CD4-positive, alpha-beta T cell treated with Interleukin-12 subunit alpha and Interleukin-12 subunit beta, for 1 hour (primary cell): ENCODE data around the gene S100A8.
"Not testable (repeated sequence)": the region's sequence is repeated elsewhere in the genome, so short reads cannot be mapped to it uniquely, and the experiment has no call there.

ENCODE experiments used
- DNase-seq: peaks from one replicate; pipeline ENCODE4 v3.0.0-alpha.2; 2020

Gene S100A8

GRCh38 chr1:153415850-153416570, 25.1 kb upstream of the S100A8 start, which contains the start of gene S100A7A:
Gene S100A7A, plus strand, starts transcription at chr1:153416520. Its CDS starts 1,563 bp downstream, at chr1:153418083.
- no peak for DNase-seq

GRCh38 chr1:153413961-153414360, 23.1 kb upstream of the S100A8 start:
- DNase-seq, result not testable (repeated sequence)

- DNase-seq, result peak; percentile 6
Measured at GRCh38 chr1:153407274-153407673, 16.4 kb upstream of the S100A8 start.

- not testable (repeated sequence) for DNase-seq
Measured at GRCh38 chr1:153405825-153406599, 15.1 kb upstream of the S100A8 start.

- DNase-seq, result peak; percentile 52
Measured at GRCh38 chr1:153404768-153405167, 13.9 kb upstream of the S100A8 start.

- no peak for DNase-seq
Measured at GRCh38 chr1:153404086-153404635, 13.3 kb upstream of the S100A8 start.

GRCh38 chr1:153403421-153404085, 12.7 kb upstream of the S100A8 start:
- DNase-seq, result no peak

GRCh38 chr1:153402226-153402625, 11.4 kb upstream of the S100A8 start:
- DNase-seq, result no peak

GRCh38 chr1:153401461-153401860, 10.6 kb upstream of the S100A8 start:
- DNase-seq, result no peak

- no peak for DNase-seq
Measured at GRCh38 chr1:153400244-153400643, 9.4 kb upstream of the S100A8 start.

- DNase-seq, result no peak
Measured at GRCh38 chr1:153399401-153400055, 8.7 kb upstream of the S100A8 start.

- no peak for DNase-seq
Measured at GRCh38 chr1:153397924-153398651, 7.2 kb upstream of the S100A8 start.

GRCh38 chr1:153397051-153397923, 6.4 kb upstream of the S100A8 start:
- no peak for DNase-seq

GRCh38 chr1:153396461-153396860, 5.6 kb upstream of the S100A8 start:
- no peak for DNase-seq

- DNase-seq, result no peak
Measured at GRCh38 chr1:153395776-153396175, 4.9 kb upstream of the S100A8 start.

GRCh38 chr1:153395136-153395685, 4.3 kb upstream of the S100A8 start:
- no peak for DNase-seq

GRCh38 chr1:153394391-153394790, 3.5 kb upstream of the S100A8 start:
- no peak for DNase-seq

- no peak for DNase-seq
Measured at GRCh38 chr1:153393926-153394325, 3.1 kb upstream of the S100A8 start.

GRCh38 chr1:153392822-153393221, 1.9 kb upstream of the S100A8 start:
- no peak for DNase-seq

- DNase-seq, result no peak
Measured at GRCh38 chr1:153392258-153392657, 1.4 kb upstream of the S100A8 start.
